KOPT-K1 (cell line): ENCODE measurements around the gene KIF26A.

Source experiments
- H3K27ac ChIP-seq: fragments of 200-600 bp; sonication (generic); 2 replicates; pipeline ENCODE4 v1.5.1; 2016; ENCODE audit warnings: antibody characterized with exemption, mild to moderate bottlenecking, low read depth, low read length; ENCODE audit not compliant: poor library complexity, severe bottlenecking
- H3K36me3 ChIP-seq: fragments of 200-600 bp; sonication (generic); 2 replicates; pipeline ENCODE4 v1.5.1; 2017; ENCODE audit warnings: antibody characterized with exemption, mild to moderate bottlenecking, low read length, moderate library complexity; ENCODE audit not compliant: insufficient read depth
- H3K9me3 ChIP-seq: fragments of 200-600 bp; sonication (generic); 2 replicates; pipeline ENCODE4 v1.5.1; 2017; ENCODE audit warnings: antibody characterized with exemption, low read length, mild to moderate bottlenecking; ENCODE audit not compliant: insufficient read depth, poor library complexity, severe bottlenecking

KIF26A gene

DNA sequence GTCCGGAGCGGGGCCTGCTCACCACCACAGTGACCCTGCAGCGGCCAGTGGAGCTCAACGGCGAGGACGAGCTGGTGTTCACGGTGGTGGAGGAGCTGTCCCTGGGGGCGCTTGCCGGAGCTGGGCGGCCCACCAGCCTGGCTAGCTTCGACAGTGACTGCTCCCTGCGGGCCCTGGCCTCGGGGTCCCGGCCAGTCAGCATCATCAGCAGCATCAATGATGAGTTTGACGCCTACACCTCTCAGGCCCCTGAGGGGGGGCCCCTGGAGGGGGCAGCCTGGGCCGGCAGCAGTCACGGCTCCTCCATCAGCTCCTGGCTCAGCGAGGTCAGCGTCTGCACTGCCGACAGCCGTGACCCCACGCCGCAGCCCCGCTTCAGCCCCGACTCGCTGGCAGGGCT, 37.4 kb downstream of the KIF26A start:
- Histone ChIP-seq H3K27ac (no peak overlapping the region), H3K9me3 (no peaks in the 10 kb centered on the region), H3K36me3 (no peaks in the 10 kb centered on the region)

GRCh38 chr14:104176611-104177010, 38.2 kb downstream of the KIF26A start:
- no peaks in the 10 kb centered on the region for H3K9me3 ChIP-seq
- no peaks in the 10 kb centered on the region for H3K36me3 ChIP-seq
- no peak overlapping the region for H3K27ac ChIP-seq

- no peak overlapping the region for H3K27ac ChIP-seq
- H3K9me3 ChIP-seq = no peaks in the 10 kb centered on the region
- H3K36me3 ChIP-seq = no peaks in the 10 kb centered on the region
These were observed 39.0 kb downstream of the KIF26A start for GRCh38 chr14:104177411-104177810.

GRCh38 chr14:104178279-104178678, 39.9 kb downstream of the KIF26A start:
- Histone ChIP-seq H3K27ac (no peak overlapping the region), H3K36me3 (no peaks in the 10 kb centered on the region), H3K9me3 (no peaks in the 10 kb centered on the region)

DNA sequence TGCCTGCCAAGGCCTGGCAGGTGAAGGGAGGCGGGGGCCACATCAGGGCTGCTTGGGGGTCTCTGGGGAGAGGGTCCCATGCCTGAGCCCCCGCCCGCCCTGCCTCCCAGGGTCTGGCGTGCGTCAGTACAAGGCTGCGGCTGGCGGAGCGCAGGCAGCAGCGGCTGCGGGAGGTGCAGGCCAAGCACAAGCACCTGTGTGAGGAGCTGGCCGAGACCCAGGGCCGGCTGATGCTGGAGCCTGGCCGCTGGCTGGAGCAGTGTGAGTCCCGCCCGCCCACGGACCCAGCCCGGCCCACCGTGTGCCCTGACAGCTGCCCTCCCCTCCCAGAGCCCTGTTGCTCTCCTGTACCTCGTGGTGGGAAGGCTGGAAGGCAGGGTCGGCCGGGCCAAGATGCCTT, 40.7 kb downstream of the KIF26A start:
- no peak overlapping the region for H3K27ac ChIP-seq

DNA sequence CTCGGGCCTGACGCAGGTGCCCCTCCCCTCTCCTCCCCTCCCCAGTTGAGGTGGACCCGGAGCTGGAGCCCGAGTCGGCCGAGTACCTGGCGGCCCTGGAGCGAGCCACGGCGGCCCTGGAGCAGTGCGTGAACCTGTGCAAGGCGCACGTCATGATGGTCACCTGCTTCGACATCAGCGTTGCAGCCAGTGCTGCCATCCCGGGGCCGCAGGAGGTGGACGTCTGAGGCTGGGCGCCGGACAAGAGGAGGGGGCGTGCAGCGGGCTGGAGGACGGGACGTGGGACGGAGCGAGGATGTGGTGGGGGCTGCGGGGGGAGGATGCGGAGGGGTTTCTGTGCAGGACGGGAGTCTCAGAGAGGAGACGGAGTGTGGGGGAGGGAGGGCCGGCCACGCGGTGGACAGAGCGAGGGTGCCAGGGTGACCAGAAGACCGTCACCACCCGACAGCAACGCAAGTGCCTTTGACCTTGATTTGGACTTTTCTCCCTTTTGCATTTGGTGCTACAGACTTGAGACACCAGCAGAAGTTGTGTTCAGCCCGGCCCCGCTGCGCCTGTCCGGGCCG, 41.3 kb downstream of the KIF26A start:
- no peaks in the 10 kb centered on the region for H3K36me3 ChIP-seq
- no peak overlapping the region for H3K27ac ChIP-seq
- H3K9me3 ChIP-seq = no peaks in the 10 kb centered on the region

More for the DNA sequence above, 40.7 kb downstream of the KIF26A start:
- Histone ChIP-seq H3K36me3 (no peaks in the 10 kb centered on the region), H3K9me3 (no peaks in the 10 kb centered on the region)

DNA sequence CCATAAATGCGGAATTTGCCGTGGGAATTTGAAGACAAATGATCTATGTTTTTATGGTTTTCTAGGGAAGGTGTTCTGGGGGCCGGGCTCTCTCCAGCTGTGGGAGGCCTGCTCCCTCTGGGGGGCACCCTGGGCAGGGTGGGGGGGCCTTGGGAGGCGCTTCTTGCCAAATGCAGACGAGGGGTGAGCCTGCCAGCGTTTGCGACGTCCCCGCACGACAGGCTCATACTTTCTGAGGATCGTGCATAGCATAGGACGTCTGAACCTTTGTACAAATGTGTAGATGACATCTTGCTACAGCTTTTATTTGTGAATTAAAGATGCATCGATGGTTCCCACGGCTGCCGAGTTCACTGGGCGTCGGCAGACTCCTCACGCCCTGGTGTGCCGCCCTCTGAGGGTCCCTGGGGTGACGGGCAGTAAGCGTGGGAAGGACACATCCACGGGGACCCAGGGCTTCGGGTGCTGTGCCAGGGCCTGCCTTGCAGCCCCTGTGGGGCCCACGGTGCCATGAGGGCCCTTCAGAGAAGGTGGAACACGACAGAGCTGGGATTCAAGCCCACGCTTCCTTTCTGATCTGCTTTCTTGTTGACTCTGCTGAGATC, 42.3 kb downstream of the KIF26A start:
- Histone ChIP-seq H3K9me3 (no peaks in the 10 kb centered on the region), H3K36me3 (no peaks in the 10 kb centered on the region), H3K27ac (no peak overlapping the region)

DNA sequence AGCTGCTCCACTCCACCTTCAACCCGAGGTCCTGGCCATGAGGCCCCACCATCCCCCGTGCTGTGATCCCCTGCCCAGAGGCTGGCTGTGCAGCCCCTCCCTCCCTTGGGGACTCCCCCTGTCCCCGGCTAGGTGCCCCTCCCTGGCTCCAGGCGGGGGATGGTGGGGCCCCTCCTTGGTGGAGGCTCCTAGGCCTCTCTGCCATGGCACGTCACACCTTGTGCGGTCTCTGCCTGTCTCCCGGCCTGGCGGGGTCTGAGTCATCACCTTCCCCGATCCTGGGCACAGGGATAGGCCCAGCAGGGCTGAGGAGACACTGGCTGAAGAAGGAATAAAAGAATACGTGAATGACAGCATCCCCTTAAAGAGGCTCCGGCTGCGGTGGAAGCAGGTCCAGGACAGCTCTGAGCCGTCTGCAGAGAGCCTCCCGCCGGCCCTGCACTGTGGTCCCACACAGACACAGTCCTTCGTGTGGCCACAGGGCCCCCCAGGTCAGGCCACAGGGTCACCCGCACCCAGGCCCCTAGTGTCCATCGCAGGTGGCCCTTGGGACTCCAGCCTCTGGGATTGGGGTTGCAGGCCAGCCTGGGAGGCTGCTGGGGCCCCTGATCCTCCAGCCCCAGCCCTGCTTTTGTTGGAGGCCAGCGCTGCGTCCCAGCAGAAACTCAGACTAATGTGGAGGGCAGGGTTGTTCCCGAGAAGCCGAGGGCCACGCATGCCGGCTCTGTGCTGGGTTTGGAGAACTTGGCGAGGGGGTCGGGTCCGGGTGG, 43.6 kb downstream of the KIF26A start:
- H3K36me3 ChIP-seq = no peaks in the 10 kb centered on the region
- no peak overlapping the region for H3K27ac ChIP-seq
- H3K9me3 ChIP-seq = no peaks in the 10 kb centered on the region

GRCh38 chr14:104182857-104183425, 44.6 kb downstream of the KIF26A start:
- no peaks in the 10 kb centered on the region for H3K9me3 ChIP-seq
- H3K27ac ChIP-seq = no peak overlapping the region
- H3K36me3 ChIP-seq = no peaks in the 10 kb centered on the region

- Histone ChIP-seq H3K9me3 (no peaks in the 10 kb centered on the region), H3K36me3 (no peaks in the 10 kb centered on the region), H3K27ac (no peak overlapping the region)
These were observed 45.4 kb downstream of the KIF26A start for GRCh38 chr14:104183796-104184195.

DNA sequence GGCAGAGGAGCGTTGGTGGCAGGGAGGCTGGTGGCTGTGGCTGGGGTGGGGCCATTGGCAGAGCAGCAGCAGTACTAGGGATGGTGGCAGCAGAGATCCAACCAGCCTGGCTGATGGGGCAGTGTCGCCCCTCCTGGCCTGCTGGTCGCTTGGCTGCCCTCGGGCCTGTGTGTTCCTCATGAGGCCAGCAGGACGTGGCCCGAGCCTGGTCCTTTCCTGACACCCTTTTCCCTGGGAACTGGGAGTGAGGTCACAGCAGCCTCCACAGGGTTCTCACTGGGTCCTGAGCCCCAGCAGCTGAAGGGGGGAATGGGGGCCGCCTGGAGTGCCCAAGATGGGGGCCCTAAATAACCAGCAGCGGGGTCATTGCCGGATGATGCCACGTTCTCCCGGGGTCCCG, 46.1 kb downstream of the KIF26A start:
- H3K27ac ChIP-seq = no peak overlapping the region
- no peaks in the 10 kb centered on the region for H3K36me3 ChIP-seq
- H3K9me3 ChIP-seq = no peaks in the 10 kb centered on the region

DNA sequence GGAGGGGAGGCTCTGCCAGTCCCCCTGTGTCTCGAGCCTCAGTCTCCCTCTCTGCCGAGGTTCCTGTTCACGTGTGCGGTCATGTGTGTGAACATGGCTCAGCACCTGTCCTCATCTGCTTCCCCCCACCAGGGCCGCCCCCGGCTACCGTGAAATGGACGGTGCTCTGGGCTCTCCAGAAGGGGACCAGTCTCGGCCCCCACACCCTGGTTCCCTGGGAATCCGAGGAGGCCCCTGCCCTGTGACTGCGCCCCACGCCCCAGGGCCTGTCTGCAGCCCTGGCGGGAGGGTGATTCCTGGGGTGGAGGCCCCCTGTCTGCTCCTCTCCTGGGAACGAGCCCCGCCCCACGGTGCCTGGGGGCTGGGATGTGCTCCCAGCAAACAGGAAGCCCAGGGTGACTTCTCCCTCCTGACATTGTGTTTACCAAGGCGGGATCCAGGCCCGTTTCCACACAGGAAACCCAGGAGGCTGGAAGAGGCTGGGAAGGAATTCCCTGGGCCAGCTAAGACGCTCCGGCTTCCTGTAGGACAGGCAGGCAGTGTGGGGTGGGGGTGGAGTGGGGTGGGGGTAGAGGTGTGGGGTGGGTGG, 46.6 kb downstream of the KIF26A start:
- Histone ChIP-seq H3K9me3 (no peaks in the 10 kb centered on the region), H3K36me3 (no peaks in the 10 kb centered on the region), H3K27ac (no peak overlapping the region)

DNA sequence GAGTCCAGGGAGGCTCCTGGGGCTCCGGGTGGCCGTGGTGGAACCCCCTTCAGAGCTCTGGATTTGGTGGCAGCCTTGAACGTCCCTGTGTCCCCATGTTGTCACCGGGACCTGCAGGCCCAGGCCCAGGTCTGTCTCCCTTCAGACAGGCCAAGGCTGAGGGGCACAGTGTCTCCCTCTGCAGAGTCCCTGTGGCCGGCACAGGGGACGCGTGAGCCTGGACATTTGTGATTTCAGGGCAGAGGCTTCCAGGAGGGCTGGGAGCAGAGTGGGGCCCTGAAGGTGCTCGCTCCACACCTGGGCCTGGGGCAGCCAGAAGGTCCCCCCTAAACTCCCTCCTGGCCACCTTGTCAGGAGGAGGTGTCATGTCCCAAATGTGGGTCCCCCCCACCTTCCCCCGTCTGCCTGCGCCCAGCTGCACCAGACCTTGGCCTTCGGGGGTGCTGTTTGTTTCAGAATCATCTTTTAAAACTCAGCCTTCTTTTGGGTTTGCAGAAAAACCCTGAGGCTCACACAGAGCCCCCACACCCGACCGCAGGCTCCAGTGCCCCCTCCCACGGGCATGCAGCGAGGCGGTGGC, 47.6 kb downstream of the KIF26A start:
- no peaks in the 10 kb centered on the region for H3K9me3 ChIP-seq
- H3K36me3 ChIP-seq = no peaks in the 10 kb centered on the region
- H3K27ac ChIP-seq = no peak overlapping the region

DNA sequence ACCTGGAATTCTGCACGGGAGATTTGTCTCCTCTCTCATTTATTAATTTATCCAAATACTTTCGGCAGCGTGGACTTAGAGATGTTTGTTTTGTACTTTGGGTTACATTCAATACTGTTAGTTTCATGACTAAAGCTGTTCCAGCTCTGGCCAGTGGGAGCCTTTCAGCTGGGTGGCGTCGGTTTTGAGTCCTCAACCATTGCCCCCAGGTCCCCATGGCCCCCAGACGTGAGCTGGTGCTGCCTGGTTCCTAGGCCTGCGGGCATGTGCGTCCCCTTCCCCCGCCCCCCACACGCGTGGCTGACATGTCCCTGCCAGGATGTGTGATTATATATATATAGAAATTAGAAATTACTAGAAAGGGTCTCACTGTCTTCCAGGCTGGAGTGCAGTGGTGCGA, 48.2 kb downstream of the KIF26A start:
- Histone ChIP-seq H3K9me3 (no peaks in the 10 kb centered on the region), H3K27ac (no peak overlapping the region), H3K36me3 (no peaks in the 10 kb centered on the region)
